ENCODE data around the gene CD226.
"Not testable (repeated sequence)": the region's sequence is repeated elsewhere in the genome, so short reads cannot be mapped to it uniquely, and the experiment has no call there.

Gene CD226

GRCh38 chr18:69947361-69948133 lies at the start of gene CD226:
Gene CD226 (minus strand): TSS chr18:69947873. CDS start chr18:69947406, 467 bp downstream.
- no peak for DNase-seq

- no peak for DNase-seq
Measured at GRCh38 chr18:69996951-69997798, 49.5 kb upstream of the CD226 start.

GRCh38 chr18:69996417-69996816 lies 48.7 kb upstream of the CD226 start:
- no peak for DNase-seq

GRCh38 chr18:69995774-69996173 lies 48.1 kb upstream of the CD226 start:
- no peak for DNase-seq

GRCh38 chr18:69992776-69993175 lies 45.1 kb upstream of the CD226 start:
- DNase-seq: no peak

- DNase-seq: no peak
Measured at GRCh38 chr18:69987870-69988269, 40.2 kb upstream of the CD226 start.

GRCh38 chr18:69985239-69985638 lies 37.6 kb upstream of the CD226 start:
- DNase-seq: no peak

GRCh38 chr18:69982417-69982816 lies 34.7 kb upstream of the CD226 start:
- DNase-seq: no peak

- DNase-seq: no peak
Measured at GRCh38 chr18:69981948-69982347, 34.3 kb upstream of the CD226 start.

GRCh38 chr18:69980982-69981804 lies 33.5 kb upstream of the CD226 start:
- DNase-seq: no peak

- no peak for DNase-seq
Measured at GRCh38 chr18:69980509-69980908, 32.8 kb upstream of the CD226 start.

- no peak for DNase-seq
Measured at GRCh38 chr18:69978732-69979715, 31.4 kb upstream of the CD226 start.

GRCh38 chr18:69975294-69975693 lies 27.6 kb upstream of the CD226 start:
- DNase-seq: not testable (repeated sequence)

GRCh38 chr18:69974365-69974764 lies 26.7 kb upstream of the CD226 start:
- no peak for DNase-seq

- no peak for DNase-seq
Measured at GRCh38 chr18:69969491-69969890, 21.8 kb upstream of the CD226 start.

- DNase-seq: no peak
Measured at GRCh38 chr18:69968039-69968438, 20.4 kb upstream of the CD226 start.

- no peak for DNase-seq
Measured at GRCh38 chr18:69963196-69963595, 15.5 kb upstream of the CD226 start.

- DNase-seq: no peak
Measured at GRCh38 chr18:69961718-69962117, 14.0 kb upstream of the CD226 start.

GRCh38 chr18:69958422-69958821 lies 10.7 kb upstream of the CD226 start:
- DNase-seq: no peak

- no peak for DNase-seq
Measured at GRCh38 chr18:69957747-69958146, 10.1 kb upstream of the CD226 start.

GRCh38 chr18:69956665-69957620 lies 9.3 kb upstream of the CD226 start:
- no peak for DNase-seq

Measured in GDM1 (cell line).